Measurements from ENCODE around the gene EVC2.

The EVC2 gene

GRCh38 chr4:5703831-5704230 is 4.5 kb downstream of the EVC2 start:
- TF ChIP-seq CTCF (IDR thresholded peaks at IDR 0.05; ENCODE audit: insufficient read depth, low read depth, low read length, missing control alignments) = no peak
- DNase-seq (ENCODE audit: low read depth) = no peak

GRCh38 chr4:5701971-5702370 is 6.4 kb downstream of the EVC2 start:
- DNase-seq (ENCODE audit: low read depth) = no peak
- no peak for TF ChIP-seq CTCF (IDR thresholded peaks at IDR 0.05; ENCODE audit: insufficient read depth, low read depth, low read length, missing control alignments)
- no peak overlapping the region for H3K4me3 ChIP-seq (ENCODE audit: low read length)

More at GRCh38 chr4:5703831-5704230, 4.5 kb downstream of the EVC2 start:
- no peak overlapping the region for H3K4me3 ChIP-seq (ENCODE audit: low read length)

DNA sequence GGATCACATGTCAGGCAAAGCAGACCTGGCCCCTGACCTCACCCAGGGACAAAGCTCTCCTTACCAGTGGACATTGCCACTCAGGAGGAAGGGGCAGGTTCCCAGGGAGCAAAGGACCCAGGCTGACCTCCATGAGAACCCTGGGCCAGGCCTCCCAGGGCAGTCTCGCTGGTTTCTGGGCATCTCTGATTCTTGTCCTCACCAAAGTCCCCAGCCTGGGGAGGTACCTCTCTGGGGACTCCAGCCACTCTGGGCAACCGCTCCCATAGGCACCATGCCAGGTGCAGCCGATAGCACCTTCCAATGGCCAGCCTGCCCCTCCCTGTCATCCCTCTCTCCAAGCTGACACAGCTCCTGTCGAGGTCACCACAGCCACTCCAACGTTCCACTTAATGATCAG is 7.9 kb downstream of the EVC2 start:
- DNase-seq (ENCODE audit: low read depth) = no peak
- TF ChIP-seq CTCF (IDR thresholded peaks at IDR 0.05; ENCODE audit: insufficient read depth, low read depth, low read length, missing control alignments) = no peak
- H3K4me3 ChIP-seq (ENCODE audit: low read length) = no peak overlapping the region

DNA sequence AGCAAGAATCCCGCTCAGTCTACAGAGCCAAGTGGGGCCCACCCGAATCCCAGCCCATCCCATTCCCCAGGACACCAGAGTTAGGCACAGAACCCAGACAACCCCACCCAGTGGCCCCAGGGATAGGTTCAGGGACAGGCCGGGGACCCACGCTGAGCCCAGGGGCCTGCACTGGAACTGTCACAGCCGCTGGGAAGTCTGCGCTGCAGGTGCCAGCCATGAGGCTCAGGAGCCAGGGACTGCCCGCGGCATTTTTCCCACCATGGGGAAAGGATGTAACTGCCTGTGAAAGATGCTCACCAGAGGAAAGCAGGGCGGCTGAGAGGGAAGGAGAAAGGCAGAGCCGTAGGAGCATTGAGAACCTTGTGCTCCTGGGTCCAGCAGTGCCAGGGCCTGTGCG is 12.0 kb downstream of the EVC2 start:
- H3K4me3 ChIP-seq (ENCODE audit: low read length) = no peak overlapping the region
- no peak for DNase-seq (ENCODE audit: low read depth)
- no peak for TF ChIP-seq CTCF (IDR thresholded peaks at IDR 0.05; ENCODE audit: insufficient read depth, low read depth, low read length, missing control alignments)

GRCh38 chr4:5693871-5694270 is 14.5 kb downstream of the EVC2 start:
- no peak for DNase-seq (ENCODE audit: low read depth)
- no peak for TF ChIP-seq CTCF (IDR thresholded peaks at IDR 0.05; ENCODE audit: insufficient read depth, low read depth, low read length, missing control alignments)

GRCh38 chr4:5691491-5692132 is 16.7 kb downstream of the EVC2 start:
- H3K4me3 ChIP-seq (ENCODE audit: low read length) = no peak overlapping the region
- no peak for DNase-seq (ENCODE audit: low read depth)
- TF ChIP-seq CTCF (IDR thresholded peaks at IDR 0.05; ENCODE audit: insufficient read depth, low read depth, low read length, missing control alignments) = no peak

More at GRCh38 chr4:5693871-5694270, 14.5 kb downstream of the EVC2 start:
- no peak overlapping the region for H3K4me3 ChIP-seq (ENCODE audit: low read length)

- DNase-seq (ENCODE audit: low read depth) = no peak
- no peak for TF ChIP-seq CTCF (IDR thresholded peaks at IDR 0.05; ENCODE audit: insufficient read depth, low read depth, low read length, missing control alignments)
- H3K4me3 ChIP-seq (ENCODE audit: low read length) = no peak overlapping the region
Observed at GRCh38 chr4:5689065-5689464, 19.3 kb downstream of the EVC2 start.

Data from epithelial cell of esophagus (primary cell).